A673 (cell line): ENCODE data around the gene TRAK1.

ENCODE experiments used
- EZH2 ChIP-seq: fragments of 200-600 bp; sonication (generic); IDR thresholded peaks from 2 replicates; pipeline ENCODE4 v1.6.1; 2017; ENCODE audit warnings: borderline replicate concordance, low read depth, mild to moderate bottlenecking, mixed read lengths, antibody characterized with exemption, low read length; ENCODE audit not compliant: poor library complexity, severe bottlenecking
- TF ChIP-seq, protein P1 (sequence below): fragments of 300-800, 200-600 bp; sonication (generic); conservative IDR thresholded peaks from 2 replicates; pipeline ENCODE4 v1.5.1; 2017; ENCODE audit warnings: low read depth, mild to moderate bottlenecking, antibody characterized with exemption, low read length, moderate library complexity, mixed read lengths

DNA sequence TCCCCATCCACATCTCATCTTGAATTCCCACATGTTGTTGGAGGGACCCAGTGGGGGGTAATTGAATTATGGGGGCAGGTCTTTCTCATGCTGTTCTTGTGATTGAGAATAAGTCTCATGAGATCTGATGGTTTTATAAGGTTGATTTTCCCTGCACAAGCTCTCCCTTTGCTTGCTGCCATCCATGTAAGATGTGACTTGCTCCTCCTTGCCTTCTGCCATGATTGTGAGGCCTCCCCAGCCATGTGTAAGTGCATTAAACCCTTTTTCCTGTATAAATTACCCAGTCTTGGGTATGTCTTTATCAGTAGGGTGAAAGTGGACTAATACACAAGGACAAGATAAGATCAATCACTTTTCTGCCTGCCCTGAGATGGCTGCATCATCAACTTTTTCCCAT, 180.6 kb downstream of the TRAK1 start:
- TF ChIP-seq, protein P1, sequence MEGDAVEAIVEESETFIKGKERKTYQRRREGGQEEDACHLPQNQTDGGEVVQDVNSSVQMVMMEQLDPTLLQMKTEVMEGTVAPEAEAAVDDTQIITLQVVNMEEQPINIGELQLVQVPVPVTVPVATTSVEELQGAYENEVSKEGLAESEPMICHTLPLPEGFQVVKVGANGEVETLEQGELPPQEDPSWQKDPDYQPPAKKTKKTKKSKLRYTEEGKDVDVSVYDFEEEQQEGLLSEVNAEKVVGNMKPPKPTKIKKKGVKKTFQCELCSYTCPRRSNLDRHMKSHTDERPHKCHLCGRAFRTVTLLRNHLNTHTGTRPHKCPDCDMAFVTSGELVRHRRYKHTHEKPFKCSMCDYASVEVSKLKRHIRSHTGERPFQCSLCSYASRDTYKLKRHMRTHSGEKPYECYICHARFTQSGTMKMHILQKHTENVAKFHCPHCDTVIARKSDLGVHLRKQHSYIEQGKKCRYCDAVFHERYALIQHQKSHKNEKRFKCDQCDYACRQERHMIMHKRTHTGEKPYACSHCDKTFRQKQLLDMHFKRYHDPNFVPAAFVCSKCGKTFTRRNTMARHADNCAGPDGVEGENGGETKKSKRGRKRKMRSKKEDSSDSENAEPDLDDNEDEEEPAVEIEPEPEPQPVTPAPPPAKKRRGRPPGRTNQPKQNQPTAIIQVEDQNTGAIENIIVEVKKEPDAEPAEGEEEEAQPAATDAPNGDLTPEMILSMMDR: no peak
- no peak for TF ChIP-seq EZH2
